Fibroblast of the aortic adventitia (primary cell): Measurements from ENCODE around the gene PLCH1. TPM values are rescaled to one million over a fixed set of nuclear protein-coding genes. Genes with fewer than 3 reads are reported as not detected.

Source experiments
- DNase-seq: peaks from one replicate; pipeline ENCODE4 v3.0.0-alpha.2; 2010; ENCODE audit warnings: low read depth
- H3K4me3 ChIP-seq: 2 replicates; pipeline ENCODE4 v1.5.1; 2011; ENCODE audit warnings: low read depth, mild to moderate bottlenecking, control low read depth, low read length, moderate library complexity
- total RNA-seq: library from RNA; depleted of rRNA; stranded (reverse); fragments of >200 nt; gene quantifications from 2 replicates; pipeline ENCODE4 v1.2.3, GENCODE V29; 2012; ENCODE audit warnings: low replicate concordance
- TF ChIP-seq, protein P1 (sequence below): IDR thresholded peaks from 2 replicates; pipeline ENCODE4 v1.5.1; 2011; ENCODE audit warnings: mild to moderate bottlenecking, low read length, control low read depth, inconsistent platforms; ENCODE audit not compliant: insufficient read depth

Gene PLCH1
- total RNA-seq, 1 donor: 0.09 TPM

DNA sequence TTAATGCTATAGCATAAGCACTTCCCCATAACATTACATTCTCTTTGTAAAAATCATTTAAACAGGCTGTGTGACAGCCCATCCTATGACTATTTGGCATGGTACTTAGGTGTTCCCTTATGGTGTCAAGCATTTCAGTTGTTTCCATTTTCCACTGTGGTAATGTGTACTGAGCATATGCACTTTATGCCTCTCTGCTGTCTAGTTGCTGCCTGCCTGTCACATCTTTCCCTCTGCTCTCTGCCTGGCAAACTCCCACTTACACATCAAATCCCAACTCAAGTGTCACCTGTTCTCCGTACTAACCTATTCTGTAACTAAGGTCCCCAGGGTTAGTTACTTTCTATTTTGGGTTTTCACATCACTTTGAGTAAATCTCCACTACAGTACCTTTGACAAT is 367.0 kb downstream of the PLCH1 start:
- TF ChIP-seq, protein P1, sequence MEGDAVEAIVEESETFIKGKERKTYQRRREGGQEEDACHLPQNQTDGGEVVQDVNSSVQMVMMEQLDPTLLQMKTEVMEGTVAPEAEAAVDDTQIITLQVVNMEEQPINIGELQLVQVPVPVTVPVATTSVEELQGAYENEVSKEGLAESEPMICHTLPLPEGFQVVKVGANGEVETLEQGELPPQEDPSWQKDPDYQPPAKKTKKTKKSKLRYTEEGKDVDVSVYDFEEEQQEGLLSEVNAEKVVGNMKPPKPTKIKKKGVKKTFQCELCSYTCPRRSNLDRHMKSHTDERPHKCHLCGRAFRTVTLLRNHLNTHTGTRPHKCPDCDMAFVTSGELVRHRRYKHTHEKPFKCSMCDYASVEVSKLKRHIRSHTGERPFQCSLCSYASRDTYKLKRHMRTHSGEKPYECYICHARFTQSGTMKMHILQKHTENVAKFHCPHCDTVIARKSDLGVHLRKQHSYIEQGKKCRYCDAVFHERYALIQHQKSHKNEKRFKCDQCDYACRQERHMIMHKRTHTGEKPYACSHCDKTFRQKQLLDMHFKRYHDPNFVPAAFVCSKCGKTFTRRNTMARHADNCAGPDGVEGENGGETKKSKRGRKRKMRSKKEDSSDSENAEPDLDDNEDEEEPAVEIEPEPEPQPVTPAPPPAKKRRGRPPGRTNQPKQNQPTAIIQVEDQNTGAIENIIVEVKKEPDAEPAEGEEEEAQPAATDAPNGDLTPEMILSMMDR: no peak
- H3K4me3 ChIP-seq: no peak overlapping the region
- DNase-seq: no peak

GRCh38 chr3:155377071-155377470 is 367.8 kb downstream of the PLCH1 start:
- H3K4me3 ChIP-seq: no peak overlapping the region
- DNase-seq: no peak
- TF ChIP-seq, protein P1: no peak

- TF ChIP-seq, protein P1: no peak
- no peak for DNase-seq
- H3K4me3 ChIP-seq: no peak overlapping the region
These were observed 372.6 kb downstream of the PLCH1 start for GRCh38 chr3:155372281-155372680.

DNA sequence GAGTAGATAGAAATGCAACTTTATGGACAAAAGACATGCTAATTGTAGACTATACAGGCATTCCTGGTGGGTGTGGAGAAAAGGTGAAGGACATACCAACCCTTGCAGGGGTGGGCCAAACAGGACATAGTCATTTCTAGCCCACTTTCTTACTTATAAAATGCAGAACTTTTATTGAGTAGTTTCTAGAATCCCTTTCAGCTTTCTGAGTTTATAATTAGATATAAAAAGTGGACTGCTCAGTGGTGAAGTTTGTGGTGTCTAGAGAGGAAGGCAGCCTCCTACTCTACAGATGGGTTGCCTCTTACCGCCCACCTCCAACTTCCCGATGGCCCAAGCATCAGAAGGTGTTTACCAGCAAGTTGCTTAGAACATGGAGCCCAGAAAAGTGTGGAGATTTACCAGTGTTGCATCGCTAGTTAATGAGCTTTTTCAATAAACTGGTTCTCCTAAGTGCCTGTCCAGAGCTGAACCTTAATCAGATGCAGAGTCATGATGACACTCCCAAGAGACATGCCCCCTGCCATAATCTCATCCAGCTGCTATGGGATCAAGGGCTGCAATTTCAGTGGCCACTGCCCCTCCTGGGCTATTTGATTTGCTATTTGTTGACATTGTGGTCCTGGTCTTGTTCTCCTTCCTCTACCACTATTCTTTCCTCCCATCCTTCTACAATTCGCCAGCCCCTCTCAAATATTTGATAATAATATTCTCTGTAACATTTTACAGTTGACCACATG is 373.9 kb downstream of the PLCH1 start:
- no peak for DNase-seq
- TF ChIP-seq, protein P1: no peak
- H3K4me3 ChIP-seq: no peak overlapping the region

GRCh38 chr3:155370198-155370597 is 374.7 kb downstream of the PLCH1 start:
- DNase-seq: no peak
- TF ChIP-seq, protein P1: no peak
- H3K4me3 ChIP-seq: no peak overlapping the region

- no peak overlapping the region for H3K4me3 ChIP-seq
- no peak for DNase-seq
- TF ChIP-seq, protein P1: no peak
These were observed 375.1 kb downstream of the PLCH1 start for GRCh38 chr3:155369735-155370134.

GRCh38 chr3:155369244-155369643 is 375.6 kb downstream of the PLCH1 start:
- H3K4me3 ChIP-seq: no peak overlapping the region
- no peak for DNase-seq
- TF ChIP-seq, protein P1: no peak
